Right lobe of liver (tissue), 4 donors: ENCODE measurements around the gene GIT2.

Experiments
- POLR2A ChIP-seq: fragments of 450-650 bp; IDR thresholded peaks from one replicate; pipeline ENCODE4 v1.6.1; 2017; ENCODE audit warnings: antibody characterized with exemption, mild to moderate bottlenecking
- TF ChIP-seq, protein P1 (sequence below), 4 donors: fragments of 200-600 bp in 3 of 4; fragments of 450-650 bp in 1 of 4; IDR thresholded peaks; one replicate each; pipeline versions ENCODE4 v1.5.1 to v1.8.0; 2016 to 2022; ENCODE audit warnings: antibody characterized with exemption in 4 of 4, mild to moderate bottlenecking in 2 of 4
- donor health status: DM: no; HTN: no; CAD: no.
- donor health status: DM: no; HTN: no; CAD: no.
- donor health status: DM: no; HTN: yes; CAD: no.

DNA sequence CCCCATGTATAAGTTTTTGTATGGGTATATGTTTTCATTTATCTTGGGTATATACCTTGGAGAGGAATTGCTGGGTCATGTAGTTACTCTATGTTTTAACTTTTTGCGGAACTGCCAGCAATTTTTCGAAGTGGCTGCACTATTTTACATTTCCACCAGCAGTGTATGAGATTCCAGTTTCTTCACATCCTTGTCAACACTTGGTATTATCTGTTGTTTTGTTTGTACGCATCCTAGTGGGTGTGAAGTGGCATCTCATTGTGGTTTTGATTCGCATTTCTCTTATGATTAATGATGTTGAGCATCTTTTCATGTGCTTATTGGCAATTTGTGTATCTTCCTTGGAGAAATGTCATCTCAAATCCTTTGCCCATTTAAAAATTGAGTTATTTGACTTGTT is 9.9 kb upstream of the GIT2 start:
- TF ChIP-seq, protein P1, sequence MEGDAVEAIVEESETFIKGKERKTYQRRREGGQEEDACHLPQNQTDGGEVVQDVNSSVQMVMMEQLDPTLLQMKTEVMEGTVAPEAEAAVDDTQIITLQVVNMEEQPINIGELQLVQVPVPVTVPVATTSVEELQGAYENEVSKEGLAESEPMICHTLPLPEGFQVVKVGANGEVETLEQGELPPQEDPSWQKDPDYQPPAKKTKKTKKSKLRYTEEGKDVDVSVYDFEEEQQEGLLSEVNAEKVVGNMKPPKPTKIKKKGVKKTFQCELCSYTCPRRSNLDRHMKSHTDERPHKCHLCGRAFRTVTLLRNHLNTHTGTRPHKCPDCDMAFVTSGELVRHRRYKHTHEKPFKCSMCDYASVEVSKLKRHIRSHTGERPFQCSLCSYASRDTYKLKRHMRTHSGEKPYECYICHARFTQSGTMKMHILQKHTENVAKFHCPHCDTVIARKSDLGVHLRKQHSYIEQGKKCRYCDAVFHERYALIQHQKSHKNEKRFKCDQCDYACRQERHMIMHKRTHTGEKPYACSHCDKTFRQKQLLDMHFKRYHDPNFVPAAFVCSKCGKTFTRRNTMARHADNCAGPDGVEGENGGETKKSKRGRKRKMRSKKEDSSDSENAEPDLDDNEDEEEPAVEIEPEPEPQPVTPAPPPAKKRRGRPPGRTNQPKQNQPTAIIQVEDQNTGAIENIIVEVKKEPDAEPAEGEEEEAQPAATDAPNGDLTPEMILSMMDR (IDR thresholded peaks at IDR 0.05), result no peak
- no peak for TF ChIP-seq POLR2A
